ENCODE measurements around the gene MOB1B.
"Not testable (repeated sequence)": the region's sequence is repeated elsewhere in the genome, so short reads cannot be mapped to it uniquely, and the experiment has no call there.

Gene MOB1B

GRCh38 chr4:70997546-70997945 lies 95.4 kb downstream of the MOB1B start:
- peak overlapping the region; percentile 94 for H3K27ac ChIP-seq (ENCODE audit: low read length)
- peaks cover 81% of the 10 kb centered on the region for H3K36me3 ChIP-seq (ENCODE audit: insufficient read depth, low read length)
- no peaks in the 10 kb centered on the region for H3K27me3 ChIP-seq (ENCODE audit: insufficient read depth, low read length, poor library complexity)
- H3K4me1 ChIP-seq (ENCODE audit: insufficient read depth, low read length), result peaks cover 82% of the 10 kb centered on the region
- no peaks in the 10 kb centered on the region for H3K9me3 ChIP-seq (ENCODE audit: insufficient read depth, low read length, severe bottlenecking)
- H2AFZ ChIP-seq (ENCODE audit: low read depth, low read length), result no peak overlapping the region
- ATAC-seq (ENCODE audit: insufficient read depth, low read depth), result no peak
- peaks cover 67% of the 10 kb centered on the region for H4K20me1 ChIP-seq (ENCODE audit: insufficient read depth, low read length)
- peak overlapping the region; percentile 96 for H3K9ac ChIP-seq (ENCODE audit: low read depth, low read length)
- peak overlapping the region; percentile 75 for H3K4me2 ChIP-seq (ENCODE audit: insufficient read depth, low read length)
- H3K79me2 ChIP-seq (ENCODE audit: insufficient read depth, low read length), result peaks cover 100% of the 10 kb centered on the region
- H3K4me3 ChIP-seq (ENCODE audit: low read depth in 1 of 2, low read length in 2 of 2), result peak overlapping the region; percentile 77 to 82; a peak in 3 of 4 replicates
- TF ChIP-seq EZH2 (IDR thresholded peaks at IDR 0.05; ENCODE audit: borderline replicate concordance, low read depth, low read length, severe bottlenecking), result no peak
- TF ChIP-seq CTCF (IDR thresholded peaks at IDR 0.05; ENCODE audit: borderline replicate concordance, extremely low read depth, low read length, poor library complexity, severe bottlenecking), result no peak
- DNase-seq, result no peak

GRCh38 chr4:70999639-71000038 lies 97.5 kb downstream of the MOB1B start:
- peaks cover 100% of the 10 kb centered on the region for H3K79me2 ChIP-seq (ENCODE audit: insufficient read depth, low read length)

GRCh38 chr4:71001363-71001762 lies 99.2 kb downstream of the MOB1B start:
- Histone ChIP-seq H3K36me3 (ENCODE audit: insufficient read depth, low read length) (peaks cover 81% of the 10 kb centered on the region), H3K79me2 (ENCODE audit: insufficient read depth, low read length) (peaks cover 99% of the 10 kb centered on the region), H3K4me3 (ENCODE audit: low read depth in 1 of 2, low read length in 2 of 2) (peak overlapping the region in 1 of 2 experiments; percentile 28; a peak in 2 of 4 replicates), H3K4me1 (ENCODE audit: insufficient read depth, low read length) (peaks cover 95% of the 10 kb centered on the region), H3K4me2 (ENCODE audit: insufficient read depth, low read length) (peak overlapping the region; percentile 49), H4K20me1 (ENCODE audit: insufficient read depth, low read length) (peaks cover 81% of the 10 kb centered on the region)
- not testable (repeated sequence) for DNase-seq; H3K27me3 ChIP-seq (ENCODE audit: insufficient read depth, low read length, poor library complexity); H2AFZ ChIP-seq (ENCODE audit: low read depth, low read length); H3K27ac ChIP-seq (ENCODE audit: low read length); ATAC-seq (ENCODE audit: insufficient read depth, low read depth); H3K9me3 ChIP-seq (ENCODE audit: insufficient read depth, low read length, severe bottlenecking); H3K9ac ChIP-seq (ENCODE audit: low read depth, low read length)

More at GRCh38 chr4:70999639-71000038, 97.5 kb downstream of the MOB1B start:
- not testable (repeated sequence) for ATAC-seq (ENCODE audit: insufficient read depth, low read depth); H2AFZ ChIP-seq (ENCODE audit: low read depth, low read length); DNase-seq; H3K27me3 ChIP-seq (ENCODE audit: insufficient read depth, low read length, poor library complexity); H3K4me3 ChIP-seq (ENCODE audit: low read depth in 1 of 2, low read length in 2 of 2); H3K27ac ChIP-seq (ENCODE audit: low read length); H3K4me2 ChIP-seq (ENCODE audit: insufficient read depth, low read length); H3K9me3 ChIP-seq (ENCODE audit: insufficient read depth, low read length, severe bottlenecking); H3K9ac ChIP-seq (ENCODE audit: low read depth, low read length)
- Histone ChIP-seq H3K36me3 (ENCODE audit: insufficient read depth, low read length) (peaks cover 87% of the 10 kb centered on the region), H3K4me1 (ENCODE audit: insufficient read depth, low read length) (peaks cover 96% of the 10 kb centered on the region), H4K20me1 (ENCODE audit: insufficient read depth, low read length) (peaks cover 86% of the 10 kb centered on the region)

- H3K9me3 ChIP-seq (ENCODE audit: insufficient read depth, low read length, severe bottlenecking), result no peaks in the 10 kb centered on the region
- H3K9ac ChIP-seq (ENCODE audit: low read depth, low read length), result peak overlapping the region; percentile 22
- H3K4me3 ChIP-seq (ENCODE audit: low read depth in 1 of 2, low read length in 2 of 2), result peak overlapping the region in 1 of 2 experiments; percentile 29; a peak in 2 of 4 replicates
- TF ChIP-seq EZH2 (IDR thresholded peaks at IDR 0.05; ENCODE audit: borderline replicate concordance, low read depth, low read length, severe bottlenecking) (no peak), CTCF (IDR thresholded peaks at IDR 0.05; ENCODE audit: borderline replicate concordance, extremely low read depth, low read length, poor library complexity, severe bottlenecking) (peak; percentile 53)
- H3K36me3 ChIP-seq (ENCODE audit: insufficient read depth, low read length), result peaks cover 82% of the 10 kb centered on the region
- DNase-seq, result peak; percentile 87
- H3K4me1 ChIP-seq (ENCODE audit: insufficient read depth, low read length), result peaks cover 81% of the 10 kb centered on the region
- H4K20me1 ChIP-seq (ENCODE audit: insufficient read depth, low read length), result peaks cover 82% of the 10 kb centered on the region
- peak overlapping the region; percentile 68 for H3K27ac ChIP-seq (ENCODE audit: low read length)
- H2AFZ ChIP-seq (ENCODE audit: low read depth, low read length), result no peak overlapping the region
- H3K4me2 ChIP-seq (ENCODE audit: insufficient read depth, low read length), result peak overlapping the region; percentile 51
- peak; percentile 93 for ATAC-seq (ENCODE audit: insufficient read depth, low read depth)
- H3K79me2 ChIP-seq (ENCODE audit: insufficient read depth, low read length), result peaks cover 99% of the 10 kb centered on the region
- no peaks in the 10 kb centered on the region for H3K27me3 ChIP-seq (ENCODE audit: insufficient read depth, low read length, poor library complexity)
Observed at GRCh38 chr4:71004281-71004851, 102.2 kb downstream of the MOB1B start.

- H3K4me1 ChIP-seq (ENCODE audit: insufficient read depth, low read length), result peaks cover 76% of the 10 kb centered on the region
- not testable (repeated sequence) for H2AFZ ChIP-seq (ENCODE audit: low read depth, low read length); H3K27me3 ChIP-seq (ENCODE audit: insufficient read depth, low read length, poor library complexity); H3K9me3 ChIP-seq (ENCODE audit: insufficient read depth, low read length, severe bottlenecking); DNase-seq; H3K4me3 ChIP-seq (ENCODE audit: low read depth in 1 of 2, low read length in 2 of 2); ATAC-seq (ENCODE audit: insufficient read depth, low read depth)
- H3K4me2 ChIP-seq (ENCODE audit: insufficient read depth, low read length), result peak overlapping the region; percentile 18; the same call in 1 of the 2 replicates
- H3K36me3 ChIP-seq (ENCODE audit: insufficient read depth, low read length), result peaks cover 85% of the 10 kb centered on the region
- H3K79me2 ChIP-seq (ENCODE audit: insufficient read depth, low read length), result peaks cover 99% of the 10 kb centered on the region
- H3K9ac ChIP-seq (ENCODE audit: low read depth, low read length), result peak overlapping the region; percentile 22; the same call in 1 of the 2 replicates
- peak overlapping the region; percentile 68 for H3K27ac ChIP-seq (ENCODE audit: low read length)
- peaks cover 87% of the 10 kb centered on the region for H4K20me1 ChIP-seq (ENCODE audit: insufficient read depth, low read length)
Observed at GRCh38 chr4:71005025-71005424, 102.9 kb downstream of the MOB1B start.
